Heart left ventricle (tissue), 13 donors: ENCODE measurements around the gene AFF1.

Experiments
- CTCF ChIP-seq, 12 donors: fragments of 200-600 bp; sonication (generic) in 4 of 12; IDR thresholded peaks; one replicate each; pipeline versions ENCODE4 v1.5.0 to v1.8.0; 2018 to 2022; ENCODE audit warnings: antibody characterized with exemption in 12 of 12, mild to moderate bottlenecking in 5 of 12
- POLR2A ChIP-seq, 2 donors: fragments of 450-650 bp; IDR thresholded peaks; one replicate each; pipeline ENCODE4 v1.6.1; 2017; ENCODE audit warnings: antibody characterized with exemption in 2 of 2, mild to moderate bottlenecking in 2 of 2, moderate library complexity in 2 of 2
- donor health status: ischemic (EF 13 %, LVEDD 7.1; RV severe dilation, severe dysfunction).
- donor health status: DM: no; HTN: yes; CAD: no.
- donor health status: DM: no; HTN: no; CAD: no.
- donor health status: ischemic (EF 25% LVEDD 6.9; RV normal size, moderate dysfunction).
- donor health status: ischemic (EF 25% LVEDD 5.7; RV mildly dilated, moderate dysfunction).
- donor health status: ischemic (EF 35%, LVEDD 5.7; RV mildly dilated, moderate dysfunction).
- donor health status: nonischemic (EF 11% LVEDD 7.7; RV severe dilation, severe dysfunction).
- donor health status: DM: yes; HTN: yes; CAD: no.
- donor health status: PGD.
- donor health status: ischemic (EF 29% LVEDD 5.4; RV normal size, mild dysfunction).
- donor health status: nonischemic (EF 23%, LVEDD 6.1; RV moderate dilation, normal function).

DNA sequence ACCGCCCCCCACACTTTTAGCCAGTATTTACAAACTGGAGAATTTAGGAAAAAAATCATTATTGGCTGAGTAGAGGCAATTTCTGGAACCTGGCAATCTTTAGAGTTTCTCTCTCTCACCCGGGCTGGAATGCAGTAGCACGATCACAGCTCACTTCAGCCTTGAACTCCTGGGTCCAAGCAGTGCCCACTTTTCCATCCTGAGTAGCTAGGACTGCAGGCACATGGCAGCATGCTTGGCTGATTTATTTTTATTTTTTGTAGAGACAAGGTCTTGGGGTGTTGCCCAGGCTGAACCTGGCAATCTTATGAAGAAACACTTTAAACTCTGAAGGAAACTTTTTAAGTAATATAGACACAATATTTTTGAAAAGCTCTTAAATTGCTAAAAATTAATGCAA is 120.1 kb downstream of the AFF1 start:
- TF ChIP-seq CTCF (IDR thresholded peaks at IDR 0.05) (no peak), POLR2A (IDR thresholded peaks at IDR 0.05) (no peak)
